ENCODE results near the gene FMN2.

The FMN2 gene

DNA sequence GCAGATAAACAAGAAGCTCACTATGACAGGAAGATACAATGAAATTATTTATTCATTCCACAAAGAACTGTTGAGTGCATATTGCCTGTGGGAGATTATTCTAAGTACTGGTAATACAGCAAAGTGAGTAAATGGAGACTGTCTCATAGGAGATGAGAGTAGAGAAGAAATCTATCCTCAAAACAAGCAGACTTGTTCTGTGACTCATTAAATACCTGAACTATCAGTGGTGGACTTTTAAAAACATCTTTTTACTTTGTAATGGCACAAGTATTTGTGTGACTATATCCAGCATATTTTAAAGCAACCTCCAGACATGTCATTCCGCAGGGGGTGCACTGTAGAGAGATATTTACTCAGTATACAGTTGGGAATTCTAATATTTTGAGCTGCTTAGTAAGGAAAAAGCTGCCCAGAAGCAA is 259.2 kb downstream of the FMN2 start:
- POLR2A ChIA-PET: no interaction called here
- Histone ChIP-seq H3K4me3 (ENCODE audit: control insufficient read depth in 1 of 7, extremely low read depth in 1 of 7, insufficient read depth in 4 of 7, low read depth in 2 of 7, low read length in 6 of 7) (no peak overlapping the region), H3K27me3 (replicated peaks in 2 of 5; ENCODE audit: control insufficient read depth in 4 of 5, insufficient read depth in 5 of 5, low read length in 4 of 5) (no peaks in the 10 kb centered on the region), H3K9me3 (ENCODE audit: control extremely low read depth in 1 of 5, control insufficient read depth in 4 of 5, insufficient read depth in 2 of 5, low read depth in 1 of 5, low read length in 4 of 5) (no peaks in the 10 kb centered on the region), H3K27ac (ENCODE audit: insufficient read depth in 1 of 2, low read depth in 1 of 2, low read length in 2 of 2, poor library complexity in 1 of 2, severe bottlenecking in 2 of 2) (no peak overlapping the region), H3K36me3 (ENCODE audit: control insufficient read depth in 4 of 4, insufficient read depth in 4 of 4, low read length in 3 of 4) (no peaks in the 10 kb centered on the region), H3K4me1 (ENCODE audit: control extremely low read depth in 1 of 4, control insufficient read depth in 4 of 4, insufficient read depth in 4 of 4, low read length in 3 of 4) (no peaks in the 10 kb centered on the region)
- no CpG with 5 or more reads among the region's 1 CpG for WGBS (ENCODE audit: insufficient coverage)
- CTCF ChIA-PET: no interaction called here
- no peak for DNase-seq

DNA sequence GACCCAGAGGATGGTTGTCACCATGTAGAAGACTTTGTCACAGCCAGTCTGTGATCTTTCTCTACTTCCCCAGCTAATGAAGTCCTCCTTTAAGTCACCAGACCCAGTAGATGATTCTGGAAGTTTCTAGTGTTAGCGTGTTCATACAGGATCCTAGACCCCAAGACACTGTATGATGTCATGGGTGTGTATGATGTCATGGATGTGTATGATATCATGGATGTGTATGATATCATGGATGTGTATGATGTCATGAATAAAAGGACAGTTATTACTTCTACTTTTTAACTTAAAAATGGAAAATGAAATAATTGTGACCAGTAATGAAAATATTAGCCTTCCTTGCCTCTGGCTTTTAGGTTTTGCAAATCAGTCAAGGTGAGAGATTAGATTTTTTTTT is 260.0 kb downstream of the FMN2 start:
- DNase-seq: no peak
- POLR2A ChIA-PET: no interaction called here

DNA sequence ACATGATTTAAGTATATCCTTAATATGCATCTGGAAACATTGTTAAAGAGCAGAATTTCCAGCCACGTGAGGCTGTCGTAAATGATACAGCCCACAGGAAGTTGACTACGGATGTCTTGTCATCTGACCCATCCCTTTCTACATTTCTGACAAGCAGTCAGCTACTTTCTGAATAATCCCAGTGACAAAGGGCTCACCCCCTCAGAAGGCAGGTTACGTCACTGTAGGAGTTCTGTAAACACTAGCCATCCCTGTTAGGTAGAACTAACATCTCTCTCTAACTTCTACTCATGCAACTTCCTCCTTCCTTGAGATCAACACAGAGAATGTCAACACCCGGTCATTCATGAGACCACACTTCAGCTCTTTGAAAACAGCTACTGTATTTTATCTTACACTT is 261.1 kb downstream of the FMN2 start:
- no peak for DNase-seq
- Histone ChIP-seq H3K9me3 (ENCODE audit: control extremely low read depth in 1 of 5, control insufficient read depth in 4 of 5, insufficient read depth in 2 of 5, low read depth in 1 of 5, low read length in 4 of 5) (no peaks in the 10 kb centered on the region), H3K36me3 (ENCODE audit: control insufficient read depth in 4 of 4, insufficient read depth in 4 of 4, low read length in 3 of 4) (no peaks in the 10 kb centered on the region), H3K27ac (ENCODE audit: insufficient read depth in 1 of 2, low read depth in 1 of 2, low read length in 2 of 2, poor library complexity in 1 of 2, severe bottlenecking in 2 of 2) (no peak overlapping the region), H3K4me3 (ENCODE audit: control insufficient read depth in 1 of 7, extremely low read depth in 1 of 7, insufficient read depth in 4 of 7, low read depth in 2 of 7, low read length in 6 of 7) (no peak overlapping the region), H3K4me1 (ENCODE audit: control extremely low read depth in 1 of 4, control insufficient read depth in 4 of 4, insufficient read depth in 4 of 4, low read length in 3 of 4) (no peaks in the 10 kb centered on the region), H3K27me3 (replicated peaks in 2 of 5; ENCODE audit: control insufficient read depth in 4 of 5, insufficient read depth in 5 of 5, low read length in 4 of 5) (no peaks in the 10 kb centered on the region)
- ChIA-PET POLR2A (no interaction called here), CTCF (no interaction called here)
- WGBS (ENCODE audit: insufficient coverage): 22% methylated on average over 5 of the region's 5 CpGs

More for the DNA sequence above, 260.0 kb downstream of the FMN2 start:
- no peak overlapping the region for H3K27ac ChIP-seq (ENCODE audit: insufficient read depth in 1 of 2, low read depth in 1 of 2, low read length in 2 of 2, poor library complexity in 1 of 2, severe bottlenecking in 2 of 2)
- CTCF ChIA-PET: no interaction called here
- H3K4me3 ChIP-seq (ENCODE audit: control insufficient read depth in 1 of 7, extremely low read depth in 1 of 7, insufficient read depth in 4 of 7, low read depth in 2 of 7, low read length in 6 of 7): no peak overlapping the region
- no peaks in the 10 kb centered on the region for H3K27me3 ChIP-seq (replicated peaks in 2 of 5; ENCODE audit: control insufficient read depth in 4 of 5, insufficient read depth in 5 of 5, low read length in 4 of 5)
- no peaks in the 10 kb centered on the region for H3K9me3 ChIP-seq (ENCODE audit: control extremely low read depth in 1 of 5, control insufficient read depth in 4 of 5, insufficient read depth in 2 of 5, low read depth in 1 of 5, low read length in 4 of 5)
- WGBS (ENCODE audit: insufficient coverage): no CpG with 5 or more reads among the region's 1 CpG
- no peaks in the 10 kb centered on the region for H3K4me1 ChIP-seq (ENCODE audit: control extremely low read depth in 1 of 4, control insufficient read depth in 4 of 4, insufficient read depth in 4 of 4, low read length in 3 of 4)
- no peaks in the 10 kb centered on the region for H3K36me3 ChIP-seq (ENCODE audit: control insufficient read depth in 4 of 4, insufficient read depth in 4 of 4, low read length in 3 of 4)

DNA sequence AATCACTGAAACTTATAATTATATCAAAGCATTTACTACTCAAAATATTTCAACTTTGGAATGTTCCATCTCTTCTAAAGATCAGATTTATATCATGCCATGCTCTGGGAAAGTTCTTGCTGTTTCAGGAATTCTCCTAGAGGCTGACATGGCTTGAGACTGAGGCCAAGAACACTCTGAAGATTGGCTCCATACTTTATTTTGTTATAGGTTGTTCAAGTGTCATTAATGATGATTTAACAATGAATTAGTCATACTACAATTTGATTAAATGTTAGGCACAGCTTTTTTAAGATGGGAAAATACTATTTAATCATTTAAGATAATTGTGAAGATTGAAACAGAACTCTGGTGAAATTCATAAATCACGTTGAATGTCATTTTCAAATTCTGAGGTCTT is 264.9 kb downstream of the FMN2 start:
- no peak overlapping the region for H3K4me3 ChIP-seq (ENCODE audit: control insufficient read depth in 1 of 7, extremely low read depth in 1 of 7, insufficient read depth in 4 of 7, low read depth in 2 of 7, low read length in 6 of 7)
- no peak overlapping the region for H3K27ac ChIP-seq (ENCODE audit: insufficient read depth in 1 of 2, low read depth in 1 of 2, low read length in 2 of 2, poor library complexity in 1 of 2, severe bottlenecking in 2 of 2)
- CTCF ChIA-PET: no interaction called here
- H3K9me3 ChIP-seq (ENCODE audit: control extremely low read depth in 1 of 5, control insufficient read depth in 4 of 5, insufficient read depth in 2 of 5, low read depth in 1 of 5, low read length in 4 of 5): no peaks in the 10 kb centered on the region
- no peaks in the 10 kb centered on the region for H3K36me3 ChIP-seq (ENCODE audit: control insufficient read depth in 4 of 4, insufficient read depth in 4 of 4, low read length in 3 of 4)
- no CpG with 5 or more reads among the region's 1 CpG for WGBS (ENCODE audit: insufficient coverage)
- no peak for DNase-seq
- no peaks in the 10 kb centered on the region for H3K4me1 ChIP-seq (ENCODE audit: control extremely low read depth in 1 of 4, control insufficient read depth in 4 of 4, insufficient read depth in 4 of 4, low read length in 3 of 4)
- POLR2A ChIA-PET: no interaction called here
- no peaks in the 10 kb centered on the region for H3K27me3 ChIP-seq (replicated peaks in 2 of 5; ENCODE audit: control insufficient read depth in 4 of 5, insufficient read depth in 5 of 5, low read length in 4 of 5)

DNA sequence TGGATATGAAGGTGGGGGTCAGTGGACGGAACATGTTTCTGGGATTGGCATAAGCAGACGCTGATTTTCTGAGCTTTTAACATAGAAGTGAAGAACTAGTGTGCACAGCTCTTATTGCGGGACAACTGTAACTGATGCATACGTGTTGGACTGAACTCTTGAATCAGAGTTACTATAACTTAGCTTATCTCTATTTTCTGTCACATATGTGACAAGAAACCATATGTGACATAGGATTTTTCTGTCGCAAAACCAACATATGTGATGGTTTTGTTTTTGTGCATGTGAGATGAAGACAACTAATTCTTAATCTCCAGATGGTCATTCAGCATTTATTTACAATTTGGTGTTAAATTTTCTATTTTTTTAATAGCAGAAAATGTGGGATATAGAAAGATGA is 270.4 kb downstream of the FMN2 start:
- no peaks in the 10 kb centered on the region for H3K9me3 ChIP-seq (ENCODE audit: control extremely low read depth in 1 of 5, control insufficient read depth in 4 of 5, insufficient read depth in 2 of 5, low read depth in 1 of 5, low read length in 4 of 5)
- WGBS (ENCODE audit: insufficient coverage): 100% methylated on average over 1 of the region's 5 CpGs
- no peaks in the 10 kb centered on the region for H3K27me3 ChIP-seq (replicated peaks in 2 of 5; ENCODE audit: control insufficient read depth in 4 of 5, insufficient read depth in 5 of 5, low read length in 4 of 5)
- CTCF ChIA-PET: no interaction called here
- H3K4me1 ChIP-seq (ENCODE audit: control extremely low read depth in 1 of 4, control insufficient read depth in 4 of 4, insufficient read depth in 4 of 4, low read length in 3 of 4): no peaks in the 10 kb centered on the region
- POLR2A ChIA-PET: no interaction called here
- H3K36me3 ChIP-seq (ENCODE audit: control insufficient read depth in 4 of 4, insufficient read depth in 4 of 4, low read length in 3 of 4): no peaks in the 10 kb centered on the region
- no peak overlapping the region for H3K4me3 ChIP-seq (ENCODE audit: control insufficient read depth in 1 of 7, extremely low read depth in 1 of 7, insufficient read depth in 4 of 7, low read depth in 2 of 7, low read length in 6 of 7)
- no peak for DNase-seq
- H3K27ac ChIP-seq (ENCODE audit: insufficient read depth in 1 of 2, low read depth in 1 of 2, low read length in 2 of 2, poor library complexity in 1 of 2, severe bottlenecking in 2 of 2): no peak overlapping the region

DNA sequence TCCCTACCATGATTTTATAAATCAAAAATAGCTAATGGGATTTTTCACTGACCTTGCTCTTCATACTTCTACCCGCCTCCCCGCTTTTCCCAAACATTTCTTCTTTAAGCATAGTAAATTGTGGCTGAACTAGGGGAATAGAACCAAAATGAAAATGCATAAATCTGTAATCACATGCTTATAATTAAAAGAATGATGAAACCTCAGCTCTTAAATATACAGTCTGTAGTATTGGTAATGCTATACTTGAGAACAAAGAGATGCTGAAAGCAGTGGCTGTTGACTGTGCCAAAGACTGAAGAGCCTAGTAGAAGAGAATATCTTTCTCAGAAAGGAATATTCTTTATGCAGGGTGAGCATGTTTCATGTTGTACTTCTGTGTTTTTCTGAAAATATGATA is 271.1 kb downstream of the FMN2 start:
- WGBS (ENCODE audit: insufficient coverage): no CpG with 5 or more reads among the region's 2 CpGs
- no peaks in the 10 kb centered on the region for H3K27me3 ChIP-seq (replicated peaks in 2 of 5; ENCODE audit: control insufficient read depth in 4 of 5, insufficient read depth in 5 of 5, low read length in 4 of 5)
- no peak overlapping the region for H3K4me3 ChIP-seq (ENCODE audit: control insufficient read depth in 1 of 7, extremely low read depth in 1 of 7, insufficient read depth in 4 of 7, low read depth in 2 of 7, low read length in 6 of 7)
- no peaks in the 10 kb centered on the region for H3K36me3 ChIP-seq (ENCODE audit: control insufficient read depth in 4 of 4, insufficient read depth in 4 of 4, low read length in 3 of 4)
- no peaks in the 10 kb centered on the region for H3K4me1 ChIP-seq (ENCODE audit: control extremely low read depth in 1 of 4, control insufficient read depth in 4 of 4, insufficient read depth in 4 of 4, low read length in 3 of 4)
- H3K9me3 ChIP-seq (ENCODE audit: control extremely low read depth in 1 of 5, control insufficient read depth in 4 of 5, insufficient read depth in 2 of 5, low read depth in 1 of 5, low read length in 4 of 5): no peaks in the 10 kb centered on the region
- POLR2A ChIA-PET: no interaction called here
- CTCF ChIA-PET: no interaction called here
- no peak overlapping the region for H3K27ac ChIP-seq (ENCODE audit: insufficient read depth in 1 of 2, low read depth in 1 of 2, low read length in 2 of 2, poor library complexity in 1 of 2, severe bottlenecking in 2 of 2)
- DNase-seq: no peak

DNA sequence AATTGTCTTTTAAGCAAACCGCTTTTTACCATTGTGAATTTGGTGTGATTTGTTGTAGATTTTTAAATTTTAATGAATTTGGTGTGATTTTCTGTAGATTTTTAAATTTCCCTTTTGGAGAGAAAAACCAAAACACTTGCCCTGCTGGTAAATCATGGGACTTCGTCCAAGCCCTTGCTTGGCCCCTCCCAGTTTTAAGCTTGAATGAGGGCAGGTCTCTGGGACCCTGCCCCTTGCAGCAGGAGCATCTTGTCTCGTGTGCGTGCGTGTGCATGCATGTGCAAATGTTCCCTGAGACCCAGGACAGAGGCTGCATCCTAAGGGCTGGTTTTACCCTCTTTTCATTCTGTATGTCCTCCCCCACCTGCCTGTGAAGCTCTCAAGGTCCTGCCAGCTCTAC is 271.6 kb downstream of the FMN2 start:
- POLR2A ChIA-PET: no interaction called here

DNA sequence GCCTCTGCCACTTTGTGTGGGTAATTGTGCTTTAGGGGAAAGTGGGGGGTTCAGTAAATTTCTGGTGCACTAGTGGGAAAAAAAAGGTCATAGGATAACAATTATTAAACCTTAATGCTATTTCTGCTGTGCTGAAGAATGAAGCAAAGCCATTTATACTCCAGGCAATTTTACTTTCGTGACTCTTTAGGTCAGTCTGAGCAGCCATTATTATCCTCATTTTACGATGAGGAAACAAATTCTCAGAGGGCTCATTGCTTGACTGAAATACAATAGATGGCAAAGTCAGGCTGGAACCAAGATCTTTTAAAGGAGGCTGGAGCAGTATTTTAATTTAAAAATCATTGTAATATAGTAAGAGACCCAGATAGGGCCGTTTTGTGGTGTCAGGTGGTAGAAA is 272.2 kb downstream of the FMN2 start:
- H3K4me3 ChIP-seq (ENCODE audit: control insufficient read depth in 1 of 7, extremely low read depth in 1 of 7, insufficient read depth in 4 of 7, low read depth in 2 of 7, low read length in 6 of 7): no peak overlapping the region
- H3K4me1 ChIP-seq (ENCODE audit: control extremely low read depth in 1 of 4, control insufficient read depth in 4 of 4, insufficient read depth in 4 of 4, low read length in 3 of 4): no peaks in the 10 kb centered on the region
- H3K36me3 ChIP-seq (ENCODE audit: control insufficient read depth in 4 of 4, insufficient read depth in 4 of 4, low read length in 3 of 4): no peaks in the 10 kb centered on the region
- DNase-seq: no peak
- CTCF ChIA-PET: no interaction called here
- no peaks in the 10 kb centered on the region for H3K9me3 ChIP-seq (ENCODE audit: control extremely low read depth in 1 of 5, control insufficient read depth in 4 of 5, insufficient read depth in 2 of 5, low read depth in 1 of 5, low read length in 4 of 5)
- H3K27me3 ChIP-seq (replicated peaks in 2 of 5; ENCODE audit: control insufficient read depth in 4 of 5, insufficient read depth in 5 of 5, low read length in 4 of 5): no peaks in the 10 kb centered on the region
- whole genome bisulfite sequencing (ENCODE audit: insufficient coverage): no CpG with 5 or more reads among the region's 3 CpGs
- POLR2A ChIA-PET: no interaction called here
- H3K27ac ChIP-seq (ENCODE audit: insufficient read depth in 1 of 2, low read depth in 1 of 2, low read length in 2 of 2, poor library complexity in 1 of 2, severe bottlenecking in 2 of 2): no peak overlapping the region

More for the DNA sequence above, 271.6 kb downstream of the FMN2 start:
- no peak for DNase-seq
- Histone ChIP-seq H3K9me3 (ENCODE audit: control extremely low read depth in 1 of 5, control insufficient read depth in 4 of 5, insufficient read depth in 2 of 5, low read depth in 1 of 5, low read length in 4 of 5) (no peaks in the 10 kb centered on the region), H3K4me1 (ENCODE audit: control extremely low read depth in 1 of 4, control insufficient read depth in 4 of 4, insufficient read depth in 4 of 4, low read length in 3 of 4) (no peaks in the 10 kb centered on the region), H3K27ac (ENCODE audit: insufficient read depth in 1 of 2, low read depth in 1 of 2, low read length in 2 of 2, poor library complexity in 1 of 2, severe bottlenecking in 2 of 2) (no peak overlapping the region), H3K27me3 (replicated peaks in 2 of 5; ENCODE audit: control insufficient read depth in 4 of 5, insufficient read depth in 5 of 5, low read length in 4 of 5) (no peaks in the 10 kb centered on the region), H3K36me3 (ENCODE audit: control insufficient read depth in 4 of 4, insufficient read depth in 4 of 4, low read length in 3 of 4) (no peaks in the 10 kb centered on the region), H3K4me3 (ENCODE audit: control insufficient read depth in 1 of 7, extremely low read depth in 1 of 7, insufficient read depth in 4 of 7, low read depth in 2 of 7, low read length in 6 of 7) (no peak overlapping the region)
- WGBS (ENCODE audit: insufficient coverage): 70% methylated on average over 5 of the region's 5 CpGs
- CTCF ChIA-PET: no interaction called here
